GM21526 (cell line): ENCODE measurements around the gene APPL2.

ENCODE experiments used
- ATAC-seq: cut with Tn5 transposase; IDR thresholded peaks from one replicate; pipeline ENCODE4 v1.9.1; 2021; ENCODE audit warnings: moderate library complexity; ENCODE audit not compliant: unreplicated experiment, low FRiP score

Gene APPL2

GRCh38 chr12:105142259-105142658, 93.7 kb downstream of the APPL2 start:
- no peak for ATAC-seq

- ATAC-seq: no peak
These were observed 94.6 kb downstream of the APPL2 start for GRCh38 chr12:105141320-105141922.

- ATAC-seq: no peak
These were observed 97.7 kb downstream of the APPL2 start for GRCh38 chr12:105138248-105138647.
